Stimulated activated CD8-positive, alpha-beta memory T cell treated with anti-CD3 and anti-CD28 coated beads, Interleukin-4, amount 100 ng/mL, for 4 hours (primary cell): ENCODE measurements around the gene PDHB.

ENCODE experiments used
- DNase-seq, 2 donors: peaks; one replicate each; pipeline ENCODE4 v3.0.0-alpha.2; 2020; ENCODE audit warnings: low read depth in 2 of 2, low spot score in 1 of 2

Gene PDHB

GRCh38 chr3:58404396-58404795, 29.2 kb downstream of the PDHB start:
- no peak for DNase-seq

- no peak for DNase-seq
Measured at GRCh38 chr3:58403513-58404109, 30.0 kb downstream of the PDHB start.

- DNase-seq = no peak
Measured at GRCh38 chr3:58398669-58399333, 34.8 kb downstream of the PDHB start.

- no peak for DNase-seq
Measured at GRCh38 chr3:58394339-58394738, 39.3 kb downstream of the PDHB start.

GRCh38 chr3:58392181-58392580, 41.5 kb downstream of the PDHB start:
- no peak for DNase-seq

GRCh38 chr3:58391156-58391865, 42.3 kb downstream of the PDHB start:
- DNase-seq = no peak

GRCh38 chr3:58388550-58389091, 45.0 kb downstream of the PDHB start:
- DNase-seq = no peak

- DNase-seq = no peak
Measured at GRCh38 chr3:58387650-58388546, 45.7 kb downstream of the PDHB start.

GRCh38 chr3:58386626-58387365, 46.8 kb downstream of the PDHB start:
- no peak for DNase-seq

- DNase-seq = no peak
Measured at GRCh38 chr3:58384381-58385090, 49.1 kb downstream of the PDHB start.

GRCh38 chr3:58383904-58384303, 49.7 kb downstream of the PDHB start:
- no peak for DNase-seq

GRCh38 chr3:58383476-58383875, 50.2 kb downstream of the PDHB start:
- DNase-seq = no peak

- DNase-seq = no peak
Measured at GRCh38 chr3:58379351-58380073, 54.1 kb downstream of the PDHB start.

GRCh38 chr3:58377750-58378149, 55.9 kb downstream of the PDHB start:
- DNase-seq = no peak
